ENCODE results near the gene PLPPR5.

The PLPPR5 gene

GRCh38 chr1:98929437-98929836 is 75.2 kb downstream of the PLPPR5 start:
- Histone ChIP-seq H3K4me3 (ENCODE audit: low read depth, low read length) (no peak overlapping the region), H3K9me3 (no peaks in the 10 kb centered on the region), H3K36me3 (peaks cover 8% of the 10 kb centered on the region; the same call in 1 of the 2 replicates), H3K4me1 (peaks cover 37% of the 10 kb centered on the region), H3K27me3 (no peaks in the 10 kb centered on the region)
- TF ChIP-seq CTCF (IDR thresholded peaks at IDR 0.05; ENCODE audit: low read depth, low read length), result no peak
- peak; percentile 30 for DNase-seq

GRCh38 chr1:98926597-98926996 is 78.1 kb downstream of the PLPPR5 start:
- Histone ChIP-seq H3K4me1 (peaks cover 47% of the 10 kb centered on the region), H3K9me3 (no peaks in the 10 kb centered on the region), H3K27me3 (no peaks in the 10 kb centered on the region), H3K4me3 (ENCODE audit: low read depth, low read length) (no peak overlapping the region), H3K36me3 (no peaks in the 10 kb centered on the region)
- no peak for DNase-seq
- no peak for TF ChIP-seq CTCF (IDR thresholded peaks at IDR 0.05; ENCODE audit: low read depth, low read length)

- Histone ChIP-seq H3K27me3 (no peaks in the 10 kb centered on the region), H3K4me3 (ENCODE audit: low read depth, low read length) (peak overlapping the region; percentile 31; the same call in 1 of the 2 replicates), H3K36me3 (no peaks in the 10 kb centered on the region; the same call in 1 of the 2 replicates), H3K9me3 (no peaks in the 10 kb centered on the region), H3K4me1 (peaks cover 47% of the 10 kb centered on the region)
- TF ChIP-seq CTCF (IDR thresholded peaks at IDR 0.05; ENCODE audit: low read depth, low read length), result peak; percentile 7; the same call in 1 of the 2 replicates
- DNase-seq, result peak; percentile 47
Measured at GRCh38 chr1:98924977-98925376, 79.7 kb downstream of the PLPPR5 start.

- H3K4me3 ChIP-seq (ENCODE audit: low read depth, low read length), result no peak overlapping the region
- H3K27me3 ChIP-seq, result no peaks in the 10 kb centered on the region
- no peak for DNase-seq
- peaks cover 6% of the 10 kb centered on the region for H3K36me3 ChIP-seq
- no peaks in the 10 kb centered on the region for H3K9me3 ChIP-seq
- peaks cover 45% of the 10 kb centered on the region for H3K4me1 ChIP-seq
- TF ChIP-seq CTCF (IDR thresholded peaks at IDR 0.05; ENCODE audit: low read depth, low read length), result no peak
Measured at GRCh38 chr1:98923667-98924066, 81.0 kb downstream of the PLPPR5 start.

GRCh38 chr1:98921817-98922216 is 82.8 kb downstream of the PLPPR5 start:
- Histone ChIP-seq H3K27me3 (no peaks in the 10 kb centered on the region), H3K9me3 (no peaks in the 10 kb centered on the region), H3K4me3 (ENCODE audit: low read depth, low read length) (no peak overlapping the region), H3K36me3 (peaks cover 6% of the 10 kb centered on the region), H3K4me1 (peaks cover 53% of the 10 kb centered on the region)
- no peak for DNase-seq
- TF ChIP-seq CTCF (IDR thresholded peaks at IDR 0.05; ENCODE audit: low read depth, low read length), result no peak

DNA sequence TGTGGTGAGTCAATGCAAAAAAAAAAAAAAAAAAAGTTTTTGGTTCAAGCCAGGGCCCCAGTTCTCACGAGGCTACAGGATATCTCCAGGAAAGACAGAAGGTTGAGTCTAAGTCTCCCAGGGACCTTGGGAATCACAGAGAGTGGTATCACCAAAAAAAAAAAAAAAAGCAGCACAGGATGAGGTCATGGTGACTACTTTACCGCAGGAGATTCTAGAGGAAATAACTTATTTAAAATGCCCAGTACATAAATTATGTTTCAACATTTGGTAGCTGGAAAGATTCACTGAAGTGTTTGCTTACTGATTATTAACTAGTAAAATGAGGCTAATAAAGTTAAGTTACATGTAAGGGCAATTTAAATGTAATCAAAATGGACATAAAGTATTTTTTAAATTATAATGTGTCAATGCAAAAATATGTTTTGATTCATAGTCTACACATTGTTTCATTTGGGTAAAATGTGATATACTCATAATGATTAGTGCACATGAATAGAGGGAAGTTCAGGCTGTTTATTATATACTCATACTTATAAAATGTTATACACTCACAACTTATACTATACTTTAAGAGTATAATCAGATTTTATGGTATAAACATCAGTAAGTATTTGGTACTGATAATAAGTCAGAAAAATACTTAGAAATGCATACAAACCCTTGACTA is 84.1 kb downstream of the PLPPR5 start:
- peaks cover 6% of the 10 kb centered on the region for H3K36me3 ChIP-seq
- H3K27me3 ChIP-seq, result no peaks in the 10 kb centered on the region
- H3K9me3 ChIP-seq, result no peaks in the 10 kb centered on the region
- no peak overlapping the region for H3K4me3 ChIP-seq (ENCODE audit: low read depth, low read length)
- peaks cover 47% of the 10 kb centered on the region for H3K4me1 ChIP-seq
- no peak for TF ChIP-seq CTCF (IDR thresholded peaks at IDR 0.05; ENCODE audit: low read depth, low read length)
- no peak for DNase-seq
